AG04450 (cell line): ENCODE data around the gene TMTC1. TPM values are rescaled to one million over a fixed set of nuclear protein-coding genes. Genes with fewer than 3 reads are reported as not detected.

Source experiments
- CTCF ChIA-PET: fragments of 300-600, 350-600 bp; formaldehyde crosslinking; extraction: SDS; loops from one replicate; lab custom pipeline; 2022; ENCODE audit warnings: antibody characterized with exemption, inconsistent platforms; lab: Charles Lee
- POLR2A ChIA-PET: fragments of 350-600 bp; formaldehyde crosslinking; extraction: SDS; loops from one replicate; lab custom pipeline; 2021; ENCODE audit warnings: antibody characterized with exemption, inconsistent platforms; lab: Yijun Ruan, JAX
- DNase-seq: peaks from one replicate; pipeline ENCODE4 v3.0.0-alpha.2; 2011; ENCODE audit warnings: low read depth, low spot score
- H3K27ac ChIP-seq: one replicate; pipeline ENCODE4 v1.5.1; 2012; ENCODE audit warnings: low read depth, low read length, control low read depth
- H3K27me3 ChIP-seq: one replicate; pipeline ENCODE4 v1.6.0; 2012; ENCODE audit warnings: low read length; ENCODE audit not compliant: control insufficient read depth, insufficient read depth
- H3K4me3 ChIP-seq: 2 replicates; pipeline ENCODE4 v1.5.1; 2011; ENCODE audit warnings: mild to moderate bottlenecking, low read depth, low read length, control low read depth
- H3K9me3 ChIP-seq: 2 replicates; pipeline ENCODE4 v1.5.1; 2012; ENCODE audit warnings: low read length; ENCODE audit not compliant: control insufficient read depth, insufficient read depth
- CTCF ChIP-seq: IDR thresholded peaks from 2 replicates; pipeline ENCODE4 v1.5.1; 2011; ENCODE audit warnings: low read depth, low read length, control low read depth, inconsistent platforms
- polyA plus RNA-seq: library from polyadenylated mRNA; depleted of rRNA; stranded (reverse); fragments of >200 nt; gene quantifications from 2 replicates; pipeline ENCODE4 v1.2.3, GENCODE V29; 2011

The TMTC1 gene
- polyA plus RNA-seq, 1 experiment: 66.8 TPM

DNA sequence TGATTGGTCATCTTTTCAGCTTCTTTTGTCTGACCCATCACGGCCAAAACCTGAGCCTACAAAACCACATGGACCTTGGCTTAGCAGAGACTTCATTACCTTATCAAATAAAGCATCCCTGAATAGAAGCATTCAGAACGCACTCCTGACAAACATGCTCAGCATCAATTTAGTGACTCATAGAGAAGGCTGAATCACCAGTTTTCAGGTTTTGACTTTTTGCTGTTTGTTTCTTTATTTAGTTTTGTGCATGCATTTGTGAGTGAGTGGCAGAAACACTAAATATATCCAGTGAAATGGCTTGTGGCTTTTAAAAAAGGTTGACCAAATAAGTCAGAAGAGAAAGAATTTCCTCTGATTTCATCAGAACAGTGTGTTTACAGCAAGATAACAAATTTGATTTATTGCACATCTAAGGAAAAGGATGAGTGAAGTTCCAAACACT lies 267.3 kb downstream of the TMTC1 start:
- Histone ChIP-seq H3K4me3 (no peak overlapping the region), H3K27me3 (no peaks in the 10 kb centered on the region), H3K27ac (no peak overlapping the region), H3K9me3 (no peaks in the 10 kb centered on the region)
- no peak for TF ChIP-seq CTCF
- CTCF ChIA-PET: no interaction called here
- POLR2A ChIA-PET: no interaction called here
- DNase-seq: no peak

- POLR2A ChIA-PET: no interaction called here
- DNase-seq: no peak
- H3K27ac ChIP-seq: no peak overlapping the region
- CTCF ChIA-PET: interaction anchor here (1.0 kb wide), 1 partner anchor 9 kb away, joined by 5 read pairs; no protein-coding TSS in a partner anchor
- no peak for TF ChIP-seq CTCF
- H3K27me3 ChIP-seq: no peaks in the 10 kb centered on the region
- no peaks in the 10 kb centered on the region for H3K9me3 ChIP-seq
- no peak overlapping the region for H3K4me3 ChIP-seq
These were observed 273.1 kb downstream of the TMTC1 start for GRCh38 chr12:29510591-29511185.

DNA sequence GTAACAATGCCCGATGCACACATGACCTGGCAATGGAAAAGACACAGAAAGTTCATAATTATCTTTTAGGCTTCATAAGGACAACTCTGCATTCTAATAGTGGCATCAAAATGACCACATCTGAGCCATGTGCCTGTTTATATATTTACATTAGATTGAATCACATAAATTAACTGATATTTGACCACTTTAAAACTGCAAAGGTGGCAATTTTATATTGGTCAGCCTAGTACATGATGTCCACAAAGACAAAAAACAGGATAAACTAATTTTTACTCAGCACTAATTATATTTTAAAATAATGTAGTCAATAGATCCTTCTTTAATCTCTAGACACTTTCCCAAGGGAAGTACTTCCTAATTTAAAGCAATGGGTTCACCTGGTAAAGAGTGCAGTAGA lies 274.2 kb downstream of the TMTC1 start:
- POLR2A ChIA-PET: no interaction called here
- H3K9me3 ChIP-seq: no peaks in the 10 kb centered on the region
- H3K27me3 ChIP-seq: no peaks in the 10 kb centered on the region
- no peak for DNase-seq
- CTCF ChIA-PET: no interaction called here
- H3K4me3 ChIP-seq: no peak overlapping the region
- TF ChIP-seq CTCF: no peak
- no peak overlapping the region for H3K27ac ChIP-seq

- DNase-seq: no peak
- no peaks in the 10 kb centered on the region for H3K27me3 ChIP-seq
- CTCF ChIA-PET: no interaction called here
- no peak overlapping the region for H3K27ac ChIP-seq
- no peak overlapping the region for H3K4me3 ChIP-seq
- POLR2A ChIA-PET: no interaction called here
- no peak for TF ChIP-seq CTCF
- H3K9me3 ChIP-seq: no peaks in the 10 kb centered on the region
These were observed 274.8 kb downstream of the TMTC1 start for GRCh38 chr12:29508949-29509348.

DNA sequence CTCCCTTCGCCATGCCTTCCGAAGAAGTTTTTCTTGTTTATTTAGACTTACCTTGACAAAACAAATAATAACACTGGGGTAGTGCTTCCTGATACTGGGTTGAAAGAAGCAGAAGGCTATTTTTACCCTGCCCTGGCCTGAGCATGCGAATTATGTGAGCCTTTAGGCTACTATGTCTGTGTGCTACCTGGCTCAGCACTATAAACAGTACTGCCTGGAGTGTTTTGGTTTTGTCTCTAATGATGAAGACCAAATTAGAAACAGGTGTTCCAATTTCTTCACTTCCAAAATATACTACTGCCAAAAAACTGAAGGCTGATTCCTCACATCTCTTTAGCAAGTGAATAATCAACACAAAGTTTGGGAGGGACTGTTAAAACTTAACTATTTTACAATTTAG lies 278.6 kb downstream of the TMTC1 start:
- no peak for TF ChIP-seq CTCF
- Histone ChIP-seq H3K9me3 (no peaks in the 10 kb centered on the region), H3K4me3 (no peak overlapping the region), H3K27ac (no peak overlapping the region), H3K27me3 (no peaks in the 10 kb centered on the region)
- CTCF ChIA-PET: no interaction called here
- POLR2A ChIA-PET: no interaction called here
- DNase-seq: no peak
